ENCODE measurements around the gene YTHDF1.

Gene YTHDF1

GRCh38 chr20:63216041-63216848 is at the start of gene YTHDF1:
Gene YTHDF1 (minus strand): TSS chr20:63216131. CDS start chr20:63215892, 239 bp downstream.
- DNase-seq: peak; percentile 97
- peaks cover 40% of the 10 kb centered on the region for H3K4me1 Mint-ChIP-seq
- no peaks in the 10 kb centered on the region for H3K9me3 Mint-ChIP-seq
- H3K27me3 Mint-ChIP-seq: peaks cover 5% of the 10 kb centered on the region
- H3K27ac Mint-ChIP-seq: peak within 1 kb of the TSS; percentile 93
- H3K4me3 Mint-ChIP-seq: peak within 1 kb of the TSS; percentile 97
- peak; percentile 94 for ATAC-seq
- H3K36me3 Mint-ChIP-seq (ENCODE audit: low read depth): peaks cover 36% of the 10 kb centered on the region

GRCh38 chr20:63264519-63264918 is 48.6 kb upstream of the YTHDF1 start:
- H3K27me3 Mint-ChIP-seq: peaks cover 16% of the 10 kb centered on the region

GRCh38 chr20:63264000-63264399 is 48.1 kb upstream of the YTHDF1 start:
- H3K36me3 Mint-ChIP-seq (ENCODE audit: low read depth): no peaks in the 10 kb centered on the region
- peaks cover 2% of the 10 kb centered on the region for H3K4me1 Mint-ChIP-seq
- no peaks in the 10 kb centered on the region for H3K9me3 Mint-ChIP-seq
- peaks cover 19% of the 10 kb centered on the region for H3K27me3 Mint-ChIP-seq
- no peak overlapping the region for H3K4me3 Mint-ChIP-seq
- no peak overlapping the region for H3K27ac Mint-ChIP-seq
- DNase-seq (no peak), ATAC-seq (no peak)

More at GRCh38 chr20:63264519-63264918, 48.6 kb upstream of the YTHDF1 start:
- H3K27ac Mint-ChIP-seq: no peak overlapping the region
- H3K4me3 Mint-ChIP-seq: no peak overlapping the region
- no peaks in the 10 kb centered on the region for H3K36me3 Mint-ChIP-seq (ENCODE audit: low read depth)
- ATAC-seq (no peak), DNase-seq (no peak)
- H3K4me1 Mint-ChIP-seq: peaks cover 2% of the 10 kb centered on the region
- H3K9me3 Mint-ChIP-seq: no peaks in the 10 kb centered on the region

GRCh38 chr20:63262836-63263235 is 46.9 kb upstream of the YTHDF1 start:
- ATAC-seq (no peak), DNase-seq (no peak)
- H3K4me3 Mint-ChIP-seq: no peak overlapping the region
- H3K27me3 Mint-ChIP-seq: peaks cover 19% of the 10 kb centered on the region
- no peaks in the 10 kb centered on the region for H3K9me3 Mint-ChIP-seq
- H3K36me3 Mint-ChIP-seq (ENCODE audit: low read depth): no peaks in the 10 kb centered on the region
- H3K27ac Mint-ChIP-seq: no peak overlapping the region
- H3K4me1 Mint-ChIP-seq: peaks cover 2% of the 10 kb centered on the region

GRCh38 chr20:63261795-63262528 is 46.0 kb upstream of the YTHDF1 start:
- Mint-ChIP-seq H3K36me3 (ENCODE audit: low read depth) (no peaks in the 10 kb centered on the region), H3K4me3 (no peak overlapping the region), H3K4me1 (peaks cover 2% of the 10 kb centered on the region), H3K27me3 (peaks cover 24% of the 10 kb centered on the region), H3K9me3 (no peaks in the 10 kb centered on the region), H3K27ac (no peak overlapping the region)
- no peak for DNase-seq
- no peak for ATAC-seq

GRCh38 chr20:63261060-63261794 is 45.3 kb upstream of the YTHDF1 start:
- no peak for DNase-seq
- peaks cover 31% of the 10 kb centered on the region for H3K27me3 Mint-ChIP-seq
- H3K4me3 Mint-ChIP-seq: no peak overlapping the region
- no peaks in the 10 kb centered on the region for H3K36me3 Mint-ChIP-seq (ENCODE audit: low read depth)
- ATAC-seq: no peak
- no peak overlapping the region for H3K27ac Mint-ChIP-seq
- H3K4me1 Mint-ChIP-seq: peaks cover 2% of the 10 kb centered on the region
- no peaks in the 10 kb centered on the region for H3K9me3 Mint-ChIP-seq

- no peak for DNase-seq
- no peak for ATAC-seq
- Mint-ChIP-seq H3K36me3 (ENCODE audit: low read depth) (no peaks in the 10 kb centered on the region), H3K4me1 (peaks cover 2% of the 10 kb centered on the region), H3K27ac (no peak overlapping the region), H3K27me3 (peaks cover 32% of the 10 kb centered on the region), H3K4me3 (no peak overlapping the region), H3K9me3 (no peaks in the 10 kb centered on the region)
Measured at GRCh38 chr20:63260521-63260920, 44.6 kb upstream of the YTHDF1 start.

GRCh38 chr20:63259734-63260460 is 44.0 kb upstream of the YTHDF1 start:
- H3K27me3 Mint-ChIP-seq: peaks cover 38% of the 10 kb centered on the region

GRCh38 chr20:63258781-63259180 is 42.9 kb upstream of the YTHDF1 start:
- ATAC-seq (no peak), DNase-seq (no peak)
- Mint-ChIP-seq H3K4me3 (no peak overlapping the region), H3K4me1 (peaks cover 3% of the 10 kb centered on the region), H3K27ac (no peak overlapping the region), H3K9me3 (no peaks in the 10 kb centered on the region), H3K27me3 (peaks cover 37% of the 10 kb centered on the region), H3K36me3 (ENCODE audit: low read depth) (no peaks in the 10 kb centered on the region)

More at GRCh38 chr20:63259734-63260460, 44.0 kb upstream of the YTHDF1 start:
- Mint-ChIP-seq H3K4me3 (no peak overlapping the region), H3K4me1 (peaks cover 2% of the 10 kb centered on the region), H3K9me3 (no peaks in the 10 kb centered on the region), H3K27ac (no peak overlapping the region), H3K36me3 (ENCODE audit: low read depth) (no peaks in the 10 kb centered on the region)
- DNase-seq (no peak), ATAC-seq (no peak)

- Mint-ChIP-seq H3K4me1 (peaks cover 4% of the 10 kb centered on the region), H3K27me3 (peaks cover 40% of the 10 kb centered on the region), H3K36me3 (ENCODE audit: low read depth) (no peaks in the 10 kb centered on the region), H3K9me3 (no peaks in the 10 kb centered on the region), H3K27ac (no peak overlapping the region), H3K4me3 (no peak overlapping the region)
- ATAC-seq (no peak), DNase-seq (no peak)
Measured at GRCh38 chr20:63257629-63258028, 41.7 kb upstream of the YTHDF1 start.

GRCh38 chr20:63256954-63257353 is 41.0 kb upstream of the YTHDF1 start:
- Mint-ChIP-seq H3K4me3 (no peak overlapping the region), H3K36me3 (ENCODE audit: low read depth) (no peaks in the 10 kb centered on the region), H3K9me3 (no peaks in the 10 kb centered on the region), H3K27me3 (peaks cover 44% of the 10 kb centered on the region), H3K4me1 (peaks cover 5% of the 10 kb centered on the region), H3K27ac (no peak overlapping the region)
- ATAC-seq (no peak), DNase-seq (no peak)

GRCh38 chr20:63255931-63256704 is 40.2 kb upstream of the YTHDF1 start:
- no peak overlapping the region for H3K27ac Mint-ChIP-seq
- H3K4me1 Mint-ChIP-seq: peaks cover 3% of the 10 kb centered on the region
- DNase-seq: no peak
- no peaks in the 10 kb centered on the region for H3K9me3 Mint-ChIP-seq
- no peaks in the 10 kb centered on the region for H3K36me3 Mint-ChIP-seq (ENCODE audit: low read depth)
- no peak for ATAC-seq
- H3K4me3 Mint-ChIP-seq: no peak overlapping the region
- peaks cover 44% of the 10 kb centered on the region for H3K27me3 Mint-ChIP-seq

- peaks cover 49% of the 10 kb centered on the region for H3K27me3 Mint-ChIP-seq
- DNase-seq (no peak), ATAC-seq (no peak)
- no peaks in the 10 kb centered on the region for H3K36me3 Mint-ChIP-seq (ENCODE audit: low read depth)
- no peaks in the 10 kb centered on the region for H3K9me3 Mint-ChIP-seq
- no peak overlapping the region for H3K4me3 Mint-ChIP-seq
- H3K27ac Mint-ChIP-seq: no peak overlapping the region
- peaks cover 3% of the 10 kb centered on the region for H3K4me1 Mint-ChIP-seq
Measured at GRCh38 chr20:63254606-63255384, 38.9 kb upstream of the YTHDF1 start.

All from activated naive CD8-positive, alpha-beta T cell treated with anti-CD3 and anti-CD28 coated beads, Interleukin-2, amount 50 U/mL, for 24 hours (primary cell).